Fibroblast of skin of right biceps (primary cell): Measurements from ENCODE around the gene TNS3.
A peak's percentile ranks its signal among the peaks of the same experiment; 100 is the strongest.

Experiments used
- DNase-seq: peaks from one replicate; pipeline ENCODE4 v3.0.0-alpha.2; 2013

The TNS3 gene

DNA sequence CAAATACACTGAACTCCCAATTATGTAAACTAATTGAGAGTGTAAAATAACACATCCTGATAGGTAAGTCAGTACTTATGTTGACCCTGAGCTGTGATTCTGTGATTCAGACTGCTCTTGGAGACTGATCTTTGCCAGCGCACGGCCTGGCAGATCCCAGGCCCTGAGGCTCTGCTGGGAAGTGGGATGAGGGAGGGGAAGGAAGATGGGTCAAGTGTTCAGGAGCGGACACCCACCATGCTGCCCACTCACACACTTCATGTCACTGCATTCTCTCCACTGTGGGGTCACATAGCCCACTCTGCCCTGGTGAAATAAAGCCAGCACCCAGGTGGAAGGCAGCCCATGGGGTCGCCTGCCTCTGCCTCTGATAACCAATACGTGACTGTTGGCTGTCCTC, 226.2 kb downstream of the TNS3 start:
- DNase-seq, result no peak

DNA sequence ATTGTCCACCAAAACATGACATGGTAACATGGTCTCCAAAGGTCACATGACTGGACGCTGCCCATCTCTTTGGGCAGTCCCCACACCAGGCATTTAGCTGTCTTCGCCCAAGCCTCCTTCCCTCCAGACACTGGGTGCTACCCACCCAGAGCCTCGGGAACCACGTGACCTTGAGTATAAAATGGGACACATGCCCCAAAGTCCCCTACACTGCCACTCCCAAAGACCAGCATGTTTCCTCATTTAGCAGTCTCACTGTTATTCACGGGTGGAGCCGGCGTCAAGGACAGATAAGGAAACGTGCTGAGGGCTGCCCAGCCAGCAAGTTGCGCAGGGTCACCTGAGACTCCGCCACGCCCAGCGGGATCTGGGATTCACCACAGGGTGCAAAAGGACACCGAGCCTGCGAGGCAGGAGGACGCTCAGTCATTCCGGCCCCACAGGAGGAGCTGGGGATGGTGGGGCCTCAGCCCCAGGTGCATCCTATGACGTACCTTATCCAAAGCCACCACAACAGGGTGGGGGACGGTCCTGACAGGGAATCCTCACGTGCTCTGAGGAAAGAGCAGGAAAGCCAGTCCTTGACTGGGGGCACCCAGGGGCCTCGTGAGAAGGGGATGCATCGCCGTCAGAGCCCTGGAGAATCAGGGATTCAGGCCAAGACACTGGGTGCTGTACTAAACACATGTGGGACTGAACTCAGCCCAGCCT, 226.9 kb downstream of the TNS3 start:
- no peak for DNase-seq

DNA sequence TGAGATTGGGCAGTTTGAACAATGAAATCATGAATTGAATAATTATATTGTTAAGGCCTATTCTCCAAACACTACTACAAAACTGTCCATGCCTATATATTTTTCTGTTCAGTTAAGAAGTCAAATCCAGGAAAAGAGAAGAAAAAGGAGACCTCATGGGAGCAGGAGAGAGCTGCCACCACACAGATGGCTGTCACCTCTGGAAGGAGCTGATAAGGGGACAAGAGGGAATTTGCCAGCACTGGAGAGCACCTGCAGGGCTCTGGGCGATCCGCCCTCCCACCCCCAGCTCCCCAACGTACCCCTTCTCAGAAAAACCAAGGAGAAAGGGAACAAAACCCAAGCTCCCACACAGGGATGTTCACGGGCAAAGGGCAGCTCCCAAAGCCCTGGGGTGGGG, 227.8 kb downstream of the TNS3 start:
- DNase-seq, result no peak

DNA sequence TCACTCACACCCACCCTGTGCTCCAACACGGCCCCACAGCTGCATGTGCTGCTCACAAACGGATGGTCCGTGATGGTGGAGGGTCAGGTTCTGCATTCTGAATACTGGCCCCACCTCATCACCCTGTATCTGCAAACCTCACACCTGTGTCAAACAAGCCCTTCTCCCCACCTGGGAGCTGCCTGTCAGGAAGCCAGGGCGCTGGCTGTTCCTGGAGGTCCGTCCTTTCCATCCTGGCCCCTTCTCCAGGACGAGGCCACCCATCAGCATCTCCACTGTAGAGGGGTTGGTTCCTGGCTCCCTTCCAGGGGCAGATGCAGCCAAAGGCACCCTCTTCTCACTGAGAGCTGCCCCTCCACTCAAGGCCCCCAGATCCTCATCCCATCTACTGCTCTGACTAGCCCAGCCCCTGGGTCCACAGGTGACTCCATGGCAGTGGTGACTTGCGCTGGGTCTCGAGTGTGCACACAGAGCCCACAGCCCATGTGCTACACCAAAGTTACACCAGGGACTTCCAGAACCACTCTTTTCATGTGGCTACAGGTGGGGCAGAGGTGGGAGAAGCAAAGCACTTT, 229.4 kb downstream of the TNS3 start:
- no peak for DNase-seq

DNA sequence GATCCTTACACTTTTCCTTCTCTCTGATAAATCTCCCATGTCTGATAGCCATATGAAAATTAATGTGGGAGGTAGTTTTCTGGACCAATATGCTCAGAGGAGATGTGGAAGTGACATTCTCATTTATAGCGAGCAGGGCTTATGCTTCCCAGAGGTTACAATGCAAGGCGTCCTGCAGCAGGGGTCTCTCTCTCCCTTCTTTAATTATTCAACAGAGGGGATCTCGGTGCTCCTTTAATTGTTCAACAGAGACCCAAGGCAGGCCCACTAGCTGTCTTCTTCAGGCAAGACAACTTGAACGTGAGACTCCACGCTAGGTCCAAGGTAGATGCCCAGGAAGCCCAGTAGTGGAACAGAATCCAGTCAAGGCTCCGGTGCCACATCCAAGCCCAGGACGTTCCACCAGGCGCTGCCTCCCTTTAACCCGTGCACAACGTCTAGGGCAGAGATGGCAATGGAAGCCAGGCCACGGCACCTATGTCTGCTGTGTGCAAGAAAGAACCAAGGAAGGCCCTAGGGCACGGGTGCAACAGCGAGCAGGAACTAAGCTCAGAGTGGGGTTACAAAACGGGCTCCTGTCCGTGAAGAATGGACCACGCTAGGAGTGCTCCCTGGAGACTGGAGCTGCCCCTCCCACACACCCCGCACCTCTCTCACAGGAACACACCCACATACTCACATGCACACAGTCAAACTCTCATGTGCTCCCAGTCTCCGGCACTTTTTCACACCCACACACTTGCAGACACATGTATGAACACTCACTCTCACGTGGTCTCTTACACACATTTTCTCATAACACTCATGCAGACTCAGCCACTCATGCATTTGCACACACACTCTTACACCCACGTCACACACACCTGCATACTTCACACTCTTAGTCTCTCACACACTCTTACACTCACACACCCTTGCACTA, 230.4 kb downstream of the TNS3 start:
- DNase-seq, result no peak

DNA sequence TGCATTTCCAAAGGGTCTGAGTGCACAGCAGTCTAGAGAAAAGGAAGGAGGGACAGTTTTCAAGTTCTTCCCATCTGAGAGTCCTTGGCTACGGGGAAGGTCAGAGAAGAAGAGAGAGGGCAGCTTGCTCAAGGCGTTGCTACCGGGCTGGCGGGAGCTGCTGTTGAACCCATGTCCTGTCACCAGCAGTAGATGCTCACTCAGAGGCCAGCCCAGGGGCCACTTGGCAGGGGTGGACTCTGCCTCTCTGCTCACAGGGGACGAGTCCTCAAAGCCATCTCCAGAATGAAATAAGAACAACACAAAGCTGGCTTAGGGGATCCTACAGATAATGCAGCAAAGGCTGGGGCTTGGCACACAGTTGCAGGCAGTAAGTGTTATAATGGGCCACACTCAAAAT, 231.5 kb downstream of the TNS3 start:
- no peak for DNase-seq

DNA sequence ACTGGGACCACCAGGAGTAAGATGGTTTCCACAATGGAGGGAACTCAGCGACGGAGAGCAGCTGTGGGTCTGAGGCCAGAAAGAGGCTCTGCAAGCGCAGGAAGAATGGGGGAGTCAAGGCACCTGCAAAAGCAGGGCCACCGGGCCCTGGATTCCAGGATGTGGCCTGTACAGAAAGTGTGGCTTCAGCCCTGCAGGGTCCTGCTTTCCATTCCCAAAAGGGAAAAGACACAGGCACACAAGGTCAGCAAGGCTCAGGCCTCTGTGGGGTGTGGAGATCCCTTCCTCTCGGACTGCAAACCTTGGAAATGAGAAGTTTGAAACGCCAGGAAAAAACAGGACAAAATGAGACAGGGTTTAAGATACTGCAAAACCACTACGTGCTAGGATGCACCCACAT, 232.5 kb downstream of the TNS3 start:
- no peak for DNase-seq

DNA sequence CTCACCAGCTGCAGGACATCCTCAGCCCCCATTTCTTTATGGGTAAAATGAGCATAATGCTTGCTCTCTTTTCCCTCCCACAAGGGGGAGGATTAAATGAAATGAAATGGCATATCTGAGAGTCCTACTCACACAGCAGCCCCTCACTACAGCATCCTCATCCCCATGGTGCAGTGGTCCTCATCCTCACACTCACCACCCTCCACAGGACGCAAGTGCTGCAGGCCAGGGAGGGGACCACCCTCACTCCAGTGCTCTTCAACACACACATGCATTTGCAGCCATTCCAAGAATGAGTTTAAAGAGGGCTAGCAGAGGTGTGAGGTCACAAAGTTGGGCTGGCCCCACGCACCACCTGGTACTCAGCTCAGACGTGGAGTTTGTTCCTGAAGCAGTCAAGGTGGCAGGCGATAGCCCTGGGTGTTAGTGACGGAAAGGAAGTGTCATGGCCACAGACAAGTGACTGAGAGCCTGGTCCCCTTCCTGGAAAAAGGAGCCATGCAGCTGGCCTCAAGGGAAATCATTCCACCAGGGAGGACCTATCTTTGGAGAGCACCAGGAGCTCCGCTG, 234.0 kb downstream of the TNS3 start:
- DNase-seq, result no peak

DNA sequence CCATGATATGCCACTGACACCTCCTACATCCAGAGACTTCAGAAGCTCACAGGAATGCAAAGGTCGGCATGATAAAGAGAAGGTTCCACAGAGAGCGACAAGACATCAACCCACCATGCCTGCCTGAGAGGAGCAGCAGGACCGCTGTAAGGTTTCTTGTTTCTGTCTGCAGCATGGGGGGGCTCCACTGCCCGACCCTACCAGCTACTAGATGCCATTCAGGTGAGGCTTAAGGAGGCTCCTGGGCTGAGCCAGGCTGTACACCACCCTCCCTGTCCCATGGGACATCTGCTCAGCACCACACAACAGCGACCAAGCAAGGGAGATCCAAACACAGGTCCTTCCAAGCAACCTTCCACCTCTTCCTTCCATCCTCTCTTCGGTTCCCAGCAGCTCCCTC, 234.6 kb downstream of the TNS3 start:
- no peak for DNase-seq

DNA sequence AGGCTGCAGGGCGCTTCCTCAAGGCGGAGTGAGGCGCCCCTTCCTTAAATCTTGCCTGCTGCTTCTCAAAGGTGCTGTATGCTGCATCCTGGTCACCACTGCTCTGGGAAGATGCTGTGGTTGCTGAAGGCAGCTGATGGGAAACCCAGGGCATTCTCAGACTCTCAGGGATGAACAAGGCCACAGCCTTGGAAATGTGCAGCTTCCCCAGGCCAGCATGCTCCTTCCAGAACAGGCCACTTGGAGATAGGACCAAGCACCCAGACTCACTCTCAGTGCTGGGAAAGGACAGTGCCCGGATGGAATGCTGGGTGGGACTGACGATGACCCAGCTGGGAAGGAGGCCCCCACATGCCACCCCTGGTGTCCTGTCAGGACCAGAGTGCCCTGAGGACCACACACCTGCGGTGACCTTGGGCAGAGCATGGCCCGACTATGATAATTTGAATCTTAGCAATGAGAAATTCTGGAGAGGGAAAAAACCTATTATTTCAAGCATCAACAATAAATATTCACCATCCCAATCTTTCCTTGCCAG, 235.5 kb downstream of the TNS3 start:
- no peak for DNase-seq

DNA sequence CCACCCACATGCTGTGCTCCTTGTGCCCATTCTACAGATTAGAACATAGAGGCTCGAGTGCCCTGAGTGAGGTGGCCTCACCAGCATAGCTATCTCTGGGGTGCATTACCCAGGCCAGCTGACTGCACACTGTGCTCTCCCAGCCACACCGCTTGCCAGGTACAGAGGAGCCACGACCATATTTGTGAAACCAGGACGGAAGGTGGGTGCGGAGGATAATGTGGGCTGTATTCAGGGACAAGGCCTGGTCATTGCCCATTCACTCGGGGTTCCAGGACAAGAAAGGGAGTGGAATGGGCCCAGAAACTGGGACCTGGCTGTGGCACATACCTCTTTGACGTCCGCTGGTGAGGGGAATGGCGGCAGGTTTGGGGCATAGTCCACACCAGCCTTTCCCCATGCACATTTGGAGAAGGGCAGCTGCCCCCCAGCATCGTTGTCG, 236.0 kb downstream of the TNS3 start:
- DNase-seq, result no peak

DNA sequence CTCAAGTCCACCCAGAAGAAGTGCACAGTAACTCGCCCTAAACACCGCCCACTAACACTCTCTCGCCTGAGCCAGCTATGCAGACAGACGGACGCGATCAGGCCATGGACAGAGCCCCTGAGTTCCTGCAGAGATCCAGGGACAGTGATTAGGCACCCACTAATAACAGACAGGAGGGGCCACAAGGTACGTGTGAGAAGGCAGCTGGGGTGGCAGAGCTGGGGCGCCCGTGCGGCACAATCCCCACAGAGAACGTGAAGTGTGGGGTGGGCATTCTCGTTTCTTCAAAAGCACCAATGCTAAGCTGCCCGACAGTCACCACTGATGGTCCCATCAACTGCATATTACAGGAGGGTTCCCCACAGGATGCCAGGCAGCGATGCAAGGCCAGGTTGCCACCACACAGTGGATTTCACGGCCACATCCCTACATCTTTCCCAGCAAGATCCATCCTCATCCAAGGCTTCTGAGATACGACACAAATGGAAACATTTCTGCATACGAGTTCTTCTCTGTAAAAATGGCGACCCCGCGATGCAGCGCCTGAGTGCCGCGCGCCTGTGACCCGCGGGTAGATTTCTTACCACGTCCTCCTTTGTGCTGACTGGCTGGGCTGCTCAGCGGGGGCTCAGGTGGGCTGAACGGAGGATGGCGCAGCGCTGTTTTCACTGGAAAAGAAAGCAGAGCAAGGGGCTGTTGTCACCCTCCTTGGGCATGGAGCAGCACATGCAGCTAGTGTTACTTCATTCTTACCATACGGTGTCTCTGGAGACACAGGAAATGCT, 237.5 kb downstream of the TNS3 start:
- DNase-seq, result no peak

DNA sequence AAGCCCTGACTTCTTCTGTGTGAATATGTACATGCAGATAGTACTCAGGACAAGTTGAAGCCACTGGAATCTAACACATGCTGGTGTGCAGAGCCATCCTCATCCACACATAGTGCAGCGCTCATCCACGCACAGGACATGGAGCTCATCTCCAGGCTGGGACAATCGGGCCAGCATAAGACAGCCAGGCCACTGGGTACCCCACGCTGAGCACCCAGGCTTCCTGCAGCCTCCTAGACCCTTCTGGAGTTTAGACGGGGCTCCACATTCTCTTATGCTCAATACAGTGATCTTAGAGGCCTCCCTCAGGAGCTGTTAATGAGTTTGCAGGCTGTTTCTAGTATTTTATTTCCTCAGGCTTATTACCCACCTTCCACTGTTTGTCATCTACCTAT, 238.9 kb downstream of the TNS3 start:
- no peak for DNase-seq

DNA sequence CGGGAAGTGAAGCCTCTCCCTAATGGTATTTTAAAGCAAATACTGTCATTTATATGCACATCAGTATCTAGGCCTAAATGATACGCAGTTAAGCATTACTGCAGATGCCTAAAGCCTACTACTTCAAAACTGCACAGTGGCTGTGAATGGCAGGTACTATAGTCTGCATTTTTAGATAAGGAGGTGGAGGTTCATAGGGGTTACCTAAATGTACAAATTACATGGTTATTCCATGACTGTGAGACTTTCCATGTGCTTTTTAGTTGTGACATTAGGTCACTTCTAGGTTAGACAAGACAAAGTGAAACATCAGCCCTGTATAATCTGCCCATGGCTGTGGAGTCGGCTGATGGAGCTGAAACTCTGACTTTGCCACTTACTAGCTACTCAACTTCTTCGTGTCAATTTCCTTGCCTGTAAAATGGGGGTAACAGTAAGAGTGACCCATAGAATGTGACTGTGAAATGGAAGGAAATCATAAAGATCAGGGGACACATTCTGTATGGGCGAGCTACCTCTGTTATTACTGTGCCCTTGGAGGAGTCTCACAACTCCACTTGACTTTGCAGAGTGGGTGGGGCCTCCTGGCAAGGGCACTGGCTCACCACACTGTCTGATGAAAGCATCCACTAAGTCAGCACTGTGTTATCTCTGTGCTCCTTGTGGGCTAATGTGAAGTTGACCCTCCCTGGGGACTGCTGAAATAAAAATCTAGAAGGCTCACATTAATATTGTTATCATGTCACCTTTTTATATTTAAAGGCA, 239.4 kb downstream of the TNS3 start:
- DNase-seq, result no peak

DNA sequence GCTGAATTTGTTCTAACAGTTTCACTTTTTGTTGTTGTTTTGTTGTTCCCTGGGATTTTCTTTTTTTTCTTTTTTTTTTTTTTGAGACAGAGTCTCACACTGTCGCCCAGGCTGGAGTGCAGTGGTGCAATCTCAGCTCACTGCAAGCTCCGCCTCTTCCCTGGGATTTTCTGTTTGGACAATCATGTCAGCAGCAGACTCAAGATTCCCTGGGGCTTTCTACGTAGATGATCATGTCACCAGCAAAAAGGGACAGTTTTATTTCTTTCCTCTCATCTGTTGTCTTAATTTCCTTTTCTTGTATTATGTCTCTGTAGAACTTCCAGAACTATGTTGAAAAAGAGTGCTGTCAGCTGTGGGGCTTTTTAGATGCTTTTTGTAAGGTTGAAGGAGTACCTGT, 241.4 kb downstream of the TNS3 start:
- DNase-seq, result no peak

DNA sequence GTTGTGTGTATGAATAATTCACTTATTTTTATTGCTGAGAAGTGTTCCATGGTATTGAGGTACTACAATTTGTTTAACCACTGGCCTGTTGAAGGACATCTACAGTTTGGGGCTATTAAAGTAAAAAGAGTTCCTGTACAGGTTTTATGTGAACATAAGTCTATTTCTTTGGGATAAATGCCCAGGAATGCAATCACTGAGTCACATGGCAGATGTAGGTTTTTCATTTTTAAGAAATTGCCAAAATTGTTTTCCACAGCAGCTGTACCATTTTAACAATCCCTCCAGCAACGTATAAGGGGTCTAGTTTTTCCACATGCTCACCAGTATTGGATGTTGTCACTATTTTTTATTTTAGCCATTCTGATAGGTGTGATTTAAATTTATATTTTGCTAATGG, 243.9 kb downstream of the TNS3 start:
- peak; percentile 33 for DNase-seq

DNA sequence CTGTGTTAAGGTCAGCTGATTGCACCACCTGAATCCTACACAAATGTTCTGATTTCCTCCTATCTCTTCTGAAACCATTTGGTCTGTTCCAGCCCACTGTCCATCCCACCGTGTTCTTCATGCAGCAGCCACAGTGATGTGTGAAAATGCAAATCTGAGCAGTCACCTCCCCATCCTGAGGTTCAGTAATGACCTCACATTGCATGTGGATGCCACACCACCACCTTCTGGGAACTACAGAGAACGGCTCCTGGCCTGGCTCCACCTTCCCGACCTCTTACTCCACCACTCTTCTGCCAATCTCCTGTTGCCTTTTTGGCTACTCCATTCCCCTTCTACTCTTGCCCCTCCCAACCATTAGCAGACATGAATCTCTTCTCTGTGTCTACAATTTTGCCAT, 244.4 kb downstream of the TNS3 start:
- peak; percentile 24 for DNase-seq

DNA sequence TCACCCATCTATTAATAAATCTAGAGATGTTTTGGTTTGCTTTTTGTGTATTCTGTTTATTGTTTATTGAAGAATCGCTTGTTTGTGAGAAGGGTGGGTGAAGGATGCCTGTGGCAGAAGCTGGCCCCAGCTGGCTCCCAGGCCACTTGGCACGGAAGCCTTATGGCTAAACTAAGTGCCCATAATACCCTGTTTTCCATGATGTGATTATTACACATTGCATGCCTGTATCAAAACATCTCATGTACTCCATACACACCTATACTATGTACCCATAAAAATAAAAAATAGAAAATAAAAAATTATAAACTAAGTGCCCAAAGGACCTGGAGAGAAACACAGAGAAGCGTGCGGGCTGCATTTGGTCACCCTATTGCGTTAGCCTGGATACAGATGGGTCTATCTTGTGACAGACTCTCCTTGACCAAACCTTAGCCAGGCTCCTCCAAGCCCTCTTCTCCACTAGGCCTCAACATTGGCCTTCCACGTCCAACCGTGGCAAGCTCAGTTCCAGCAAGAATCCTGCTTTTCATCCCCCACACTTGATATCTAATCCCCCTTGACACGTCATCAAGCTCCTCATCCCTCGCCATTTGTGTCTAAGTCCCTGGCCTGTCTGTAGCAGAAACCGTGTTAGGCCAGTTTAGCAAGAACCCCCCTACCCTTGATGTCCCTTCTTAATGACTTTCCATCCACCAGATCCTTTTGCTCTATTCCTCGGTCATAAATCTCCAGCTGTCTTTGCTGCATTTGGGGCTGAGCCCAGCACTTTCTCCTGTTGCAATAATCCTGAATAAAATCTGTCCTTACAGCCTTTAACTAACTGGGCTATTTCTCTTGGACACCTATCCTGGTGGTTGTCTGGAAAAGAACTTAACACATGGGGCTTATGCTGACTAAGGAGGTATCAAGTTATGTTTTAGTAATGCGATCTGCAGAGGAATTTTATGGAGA, 245.2 kb downstream of the TNS3 start:
- no peak for DNase-seq

DNA sequence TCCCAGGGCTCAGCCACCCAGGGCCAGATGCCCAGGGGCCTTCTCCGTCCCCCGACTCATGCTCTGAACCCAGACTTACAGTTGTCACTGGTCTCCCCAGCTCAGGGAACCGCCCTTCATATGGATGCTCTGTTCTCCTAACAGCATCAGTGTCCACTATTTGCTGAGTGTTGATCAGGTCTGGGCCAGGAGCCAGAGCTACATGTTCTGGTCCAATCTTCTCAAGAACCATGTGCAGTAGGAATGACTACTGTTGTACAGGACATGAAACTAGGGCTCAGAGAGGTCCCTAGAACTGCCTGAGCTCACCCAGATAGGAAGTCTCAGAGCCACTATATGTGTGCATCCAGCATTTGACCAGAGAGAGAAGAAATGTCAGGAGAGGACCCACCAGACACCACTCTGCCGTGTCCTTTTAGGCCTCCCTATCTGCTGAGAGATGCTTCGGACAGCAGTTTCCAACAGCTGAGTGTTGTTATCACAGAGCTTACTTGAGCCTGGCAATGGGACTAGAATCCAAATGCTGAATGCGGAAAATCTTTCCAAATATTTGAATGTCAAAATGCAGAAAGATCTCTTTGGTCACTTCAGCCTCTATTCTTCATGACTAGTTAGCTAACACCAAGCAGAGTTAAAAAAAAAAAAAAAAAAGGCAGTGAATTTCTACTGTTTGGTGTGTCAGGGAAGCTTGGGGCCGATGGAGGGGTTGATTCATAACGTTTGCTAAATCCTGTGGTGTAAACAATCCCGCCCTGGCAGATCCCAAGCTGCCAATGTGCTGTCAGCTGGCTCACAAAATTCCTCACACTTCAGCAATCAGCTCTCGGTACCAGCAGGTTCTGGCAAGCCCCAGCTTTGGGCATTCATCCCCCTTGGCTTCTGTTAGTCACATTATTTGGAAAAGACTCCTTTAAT, 246.1 kb downstream of the TNS3 start:
- DNase-seq, result peak; percentile 65
